HG03565 (cell line): ENCODE measurements around the gene ALDH4A1.
A peak's percentile ranks its signal among the peaks of the same experiment; 100 is the strongest.

Experiments
- ATAC-seq: cut with Tn5 transposase; IDR thresholded peaks from one replicate; pipeline ENCODE4 v1.9.1; 2021; ENCODE audit warnings: mild to moderate bottlenecking, moderate library complexity; ENCODE audit not compliant: unreplicated experiment

The ALDH4A1 gene

DNA sequence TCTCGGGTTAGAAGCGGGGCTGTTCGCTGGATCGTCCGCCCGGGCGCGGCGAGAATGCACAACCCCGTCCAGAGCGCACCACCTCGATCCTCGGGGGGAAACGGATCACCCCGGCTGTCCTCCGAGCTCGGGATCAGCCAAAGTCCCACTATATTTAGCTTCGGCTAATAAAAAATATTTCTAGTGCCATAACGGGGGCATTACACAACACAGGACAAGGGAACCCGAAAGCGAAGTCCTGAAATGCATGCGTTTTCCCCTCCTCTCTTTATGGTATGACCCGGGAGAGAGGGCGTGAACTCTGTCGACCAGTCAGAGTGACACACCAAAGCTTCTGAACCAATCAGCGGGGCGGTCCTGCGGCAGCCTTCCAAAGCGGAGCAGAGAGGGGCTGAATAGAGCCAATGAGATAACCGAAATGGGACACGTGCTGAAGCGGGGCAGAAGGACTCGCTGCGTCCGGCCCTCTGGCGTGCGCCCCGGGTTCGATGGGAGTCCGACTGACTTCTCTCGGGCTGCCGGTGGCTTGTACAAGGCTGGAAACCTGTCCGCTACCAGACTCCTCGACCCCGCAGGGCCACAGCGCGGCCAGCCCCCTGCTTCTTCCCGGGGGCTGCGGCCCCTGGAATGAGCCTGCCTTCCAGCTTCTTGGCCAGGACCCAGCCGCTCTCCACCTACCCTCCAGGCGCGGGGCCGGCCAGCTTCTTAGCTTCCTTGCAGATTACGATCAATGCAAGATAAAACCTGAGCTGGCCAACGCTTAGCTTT, at the start of gene ALDH4A1:
Gene ALDH4A1, minus strand, starts transcription at position 33 of the 768 bp plus-strand sequence. Its CDS starts 32 bp downstream, at position 1.
- ATAC-seq = peak; percentile 93

DNA sequence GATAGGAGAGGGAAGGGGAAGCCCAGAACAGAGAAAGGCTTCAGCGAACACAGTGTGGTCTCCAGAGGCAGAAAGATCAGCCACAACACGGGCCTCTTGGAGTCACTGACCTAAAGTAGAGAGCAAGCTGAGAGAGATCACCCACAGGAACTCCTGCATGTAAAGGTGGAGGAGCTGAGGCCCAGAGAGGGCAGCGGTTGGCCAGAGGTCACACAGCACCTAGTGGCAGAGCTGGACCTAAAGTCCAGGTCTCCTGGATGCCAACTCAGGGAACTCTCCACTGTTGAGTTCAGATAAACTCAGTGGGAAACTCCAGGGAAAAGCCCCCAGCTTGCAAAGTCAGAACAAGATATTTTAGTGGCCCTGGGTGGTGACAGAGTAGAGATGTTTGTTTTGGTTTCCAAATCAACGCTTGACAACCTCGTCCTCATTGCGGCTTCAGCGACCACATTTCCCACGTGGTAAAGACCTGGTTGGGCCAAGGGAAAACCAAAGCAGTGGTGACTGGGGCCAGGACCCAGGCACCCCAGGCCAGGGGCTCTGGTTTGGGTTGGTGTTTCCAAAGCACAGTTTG, 49.5 kb upstream of the ALDH4A1 start:
- peak; percentile 29 for ATAC-seq

DNA sequence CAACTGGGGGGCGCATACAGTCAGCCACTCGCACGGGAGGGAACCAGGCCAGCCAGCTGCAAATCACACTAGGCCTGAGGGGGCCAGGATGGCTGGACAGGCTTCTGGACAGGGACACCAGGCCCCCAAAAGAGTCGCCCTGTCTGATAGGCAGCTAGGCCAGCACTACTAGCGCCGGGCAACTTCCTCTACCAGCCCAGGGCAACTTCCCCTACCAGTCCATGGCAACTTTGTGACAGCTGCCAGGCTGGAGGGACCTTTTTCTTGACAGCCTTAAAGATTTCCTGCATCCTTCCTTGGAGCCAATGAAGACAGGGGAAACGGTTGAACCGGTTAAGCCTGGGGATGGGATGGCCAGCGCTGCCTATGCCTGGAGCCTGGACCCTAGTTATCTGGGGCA, 49.1 kb upstream of the ALDH4A1 start:
- no peak for ATAC-seq

DNA sequence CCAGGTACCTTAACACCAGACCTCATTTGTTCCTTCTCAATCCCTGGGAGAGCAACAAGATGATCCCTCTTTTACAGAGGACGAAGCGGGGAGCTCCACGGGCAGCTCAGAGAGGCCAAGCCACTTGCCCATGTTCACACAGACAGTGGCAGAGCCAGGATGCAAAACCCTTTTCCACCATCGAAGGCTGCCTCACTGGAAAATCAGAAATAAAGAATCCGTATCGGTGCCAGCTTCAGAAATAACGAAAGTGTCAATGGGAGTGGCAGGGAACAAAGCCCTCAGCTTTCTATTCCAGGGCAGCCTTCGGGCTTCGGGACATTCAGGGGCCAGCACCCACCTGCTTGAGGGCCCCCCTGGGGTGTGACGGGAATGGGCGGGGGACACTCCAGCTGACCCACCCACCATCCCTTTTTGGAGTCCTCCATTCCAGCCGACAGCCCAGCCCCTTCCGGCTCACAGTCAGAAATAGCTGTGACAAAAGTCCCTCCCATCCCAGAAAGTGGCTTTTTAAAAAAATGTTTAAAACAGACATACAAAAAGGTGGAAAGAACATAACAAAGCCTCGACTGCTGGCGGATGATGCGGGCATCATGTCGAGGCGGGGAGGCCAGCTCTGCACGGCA, 48.2 kb upstream of the ALDH4A1 start:
- no peak for ATAC-seq

DNA sequence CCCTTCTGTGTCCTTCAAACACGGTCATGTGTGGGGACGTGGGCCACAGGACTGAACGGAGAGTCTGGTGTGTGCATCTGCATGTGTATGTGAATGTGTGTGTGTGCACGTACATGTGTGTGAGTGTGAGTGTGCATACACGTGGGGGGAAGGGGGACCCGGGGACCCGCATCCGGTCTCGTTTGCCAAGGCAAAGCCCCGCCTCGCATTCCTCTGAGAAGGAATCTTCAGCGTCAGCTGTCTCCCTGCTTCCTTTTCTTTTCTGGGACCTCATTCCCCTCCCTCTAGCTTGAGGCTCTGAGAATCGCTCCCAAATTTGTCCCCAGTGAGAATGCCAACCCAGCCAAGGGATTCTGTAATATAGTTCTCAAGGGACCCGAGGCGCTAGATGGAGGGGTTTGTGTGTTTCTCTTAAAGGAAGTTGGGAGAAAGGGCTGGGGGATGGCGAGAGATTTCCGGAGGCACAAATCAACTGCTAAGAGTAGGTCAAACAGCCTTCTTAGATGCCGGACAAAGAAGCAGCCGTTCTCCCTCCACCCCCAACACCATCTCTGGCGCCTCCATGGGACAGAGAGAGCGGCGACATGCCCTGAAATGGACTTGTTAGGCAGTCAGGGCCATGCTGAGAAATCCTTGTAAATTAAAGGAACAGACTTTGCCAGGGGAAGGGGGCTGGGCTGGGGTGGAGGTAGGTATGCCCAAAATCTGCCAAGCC, 47.5 kb upstream of the ALDH4A1 start:
- ATAC-seq = no peak

- no peak for ATAC-seq
These were observed 46.7 kb upstream of the ALDH4A1 start for GRCh38 chr1:18948913-18949685.

GRCh38 chr1:18948048-18948912, 45.9 kb upstream of the ALDH4A1 start:
- no peak for ATAC-seq

DNA sequence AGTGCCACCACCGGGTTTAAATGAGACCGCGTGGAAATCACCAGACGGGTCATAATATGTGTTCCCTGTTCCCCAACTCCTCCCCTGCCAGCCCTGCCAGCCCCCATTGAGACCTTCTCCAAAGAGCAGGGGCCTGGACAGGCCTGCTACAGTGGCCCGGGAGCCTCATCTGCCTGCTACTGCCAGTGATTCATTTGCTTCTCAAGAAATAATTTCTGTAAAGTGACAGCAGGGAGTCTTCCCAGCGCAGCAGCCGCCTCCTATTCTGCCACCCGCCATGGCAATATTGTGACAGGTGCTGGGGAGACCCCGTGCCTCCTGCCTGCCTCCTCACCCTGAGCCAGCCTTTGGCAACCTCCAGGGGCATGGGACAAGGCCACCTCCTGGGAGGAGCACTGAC, 45.2 kb upstream of the ALDH4A1 start:
- no peak for ATAC-seq

DNA sequence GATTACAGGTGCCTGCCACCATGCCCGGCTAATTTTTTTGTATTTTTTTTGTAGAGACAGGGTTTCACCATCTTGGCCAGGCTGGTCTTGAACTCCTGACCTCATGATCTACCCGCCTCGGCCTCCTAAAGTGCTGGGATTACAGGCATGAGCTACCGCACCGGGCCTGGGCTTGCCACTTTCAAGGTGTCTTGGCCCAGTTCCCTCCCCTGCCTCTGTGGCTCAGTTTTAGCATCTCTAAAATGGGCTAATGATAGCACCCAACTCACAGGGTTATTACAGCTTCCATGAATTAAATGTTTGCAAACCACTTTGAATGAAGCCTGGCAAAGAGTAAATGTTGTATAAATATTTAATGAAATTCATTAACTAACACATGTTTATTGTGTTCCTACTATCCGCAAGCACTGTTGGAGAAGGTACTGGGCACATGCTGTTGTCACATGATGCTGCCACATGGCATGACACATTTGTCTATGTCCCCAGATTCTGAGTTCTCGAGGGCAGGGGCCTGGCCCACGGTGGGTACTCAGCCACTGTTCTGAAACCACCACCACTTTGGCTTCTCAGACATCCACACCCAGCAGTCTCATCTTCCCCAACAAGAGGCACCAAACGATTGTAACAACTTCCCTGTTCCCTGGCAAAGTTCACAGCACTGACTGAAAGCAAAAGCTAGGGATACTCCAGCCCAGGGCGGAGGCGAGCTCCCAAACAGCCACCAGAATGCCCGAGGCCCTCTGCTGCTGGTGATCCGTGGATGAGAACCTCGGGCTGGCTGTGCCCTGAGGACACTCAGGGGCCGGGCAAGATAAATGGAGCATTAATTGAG, 44.4 kb upstream of the ALDH4A1 start:
- ATAC-seq = no peak

DNA sequence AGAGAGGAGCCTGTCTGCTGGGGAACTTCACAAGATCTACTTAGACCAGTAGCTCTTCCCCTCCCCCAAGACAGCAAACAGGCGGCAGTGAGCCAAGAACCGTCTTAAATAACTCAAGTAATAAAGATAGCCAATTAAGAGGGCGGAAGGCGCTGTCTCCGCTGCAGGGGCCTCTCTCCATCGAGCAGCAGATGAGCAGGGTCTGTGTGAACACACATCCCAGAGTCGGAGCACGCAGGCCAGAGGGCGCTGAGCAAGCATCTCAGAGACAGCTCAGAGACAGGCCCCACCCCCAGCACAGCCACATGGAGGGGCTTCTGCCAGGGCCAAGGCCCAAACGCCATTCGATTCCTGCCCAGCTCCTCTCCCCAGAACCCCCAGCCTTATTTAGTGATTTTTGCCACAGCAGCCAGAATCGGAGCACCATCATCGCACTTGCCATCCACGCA, 43.1 kb upstream of the ALDH4A1 start:
- ATAC-seq = no peak

GRCh38 chr1:18944810-18945209, 42.5 kb upstream of the ALDH4A1 start:
- ATAC-seq = no peak

- ATAC-seq = no peak
These were observed 41.7 kb upstream of the ALDH4A1 start for GRCh38 chr1:18943914-18944572.

- ATAC-seq = no peak
These were observed 40.8 kb upstream of the ALDH4A1 start for GRCh38 chr1:18943162-18943561.

GRCh38 chr1:18942340-18942739, 40.0 kb upstream of the ALDH4A1 start:
- no peak for ATAC-seq

DNA sequence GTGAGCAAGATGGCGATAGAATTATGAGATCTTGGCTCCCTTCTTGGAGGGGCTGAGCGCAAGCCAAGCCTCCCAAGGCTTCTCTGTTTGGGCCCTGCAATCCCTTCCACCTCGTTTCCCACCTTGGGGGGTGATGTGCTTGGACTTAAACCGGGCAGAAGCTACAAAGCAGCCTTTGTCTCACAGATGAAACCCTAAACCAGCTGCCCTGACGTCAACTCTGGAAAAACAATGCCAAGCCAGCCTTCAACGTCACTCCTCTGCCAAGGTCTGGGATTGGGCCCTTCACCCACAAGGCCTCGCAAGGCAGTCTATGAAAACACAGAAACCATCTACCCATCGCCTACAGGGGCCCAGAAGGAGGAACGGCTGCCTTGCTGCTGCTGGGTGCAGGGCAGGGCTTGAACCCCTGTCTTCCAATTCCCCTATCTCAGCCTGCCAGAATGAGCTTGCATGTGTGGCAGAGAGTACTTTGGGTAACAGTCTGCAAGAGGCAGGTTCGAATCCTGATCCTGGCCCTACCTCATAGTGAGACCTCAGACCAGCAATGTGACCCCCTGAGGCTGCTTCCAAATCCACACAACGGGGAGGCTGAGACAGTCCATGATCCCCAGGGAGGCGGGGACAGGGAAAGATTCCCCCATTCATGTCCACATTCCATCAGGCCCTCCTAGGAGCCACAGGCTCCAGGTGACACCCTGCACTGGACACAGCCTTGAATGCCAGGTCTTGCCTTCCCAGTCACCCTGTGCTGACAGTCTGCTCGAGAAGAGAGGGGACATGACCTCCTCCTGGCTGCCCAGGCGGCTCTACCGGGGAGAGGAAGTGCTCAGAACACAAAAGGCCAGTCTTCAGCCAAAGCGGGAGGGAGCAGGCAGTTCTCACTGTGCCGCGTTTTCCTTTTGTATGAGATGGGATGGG, 39.1 kb upstream of the ALDH4A1 start:
- no peak for ATAC-seq

DNA sequence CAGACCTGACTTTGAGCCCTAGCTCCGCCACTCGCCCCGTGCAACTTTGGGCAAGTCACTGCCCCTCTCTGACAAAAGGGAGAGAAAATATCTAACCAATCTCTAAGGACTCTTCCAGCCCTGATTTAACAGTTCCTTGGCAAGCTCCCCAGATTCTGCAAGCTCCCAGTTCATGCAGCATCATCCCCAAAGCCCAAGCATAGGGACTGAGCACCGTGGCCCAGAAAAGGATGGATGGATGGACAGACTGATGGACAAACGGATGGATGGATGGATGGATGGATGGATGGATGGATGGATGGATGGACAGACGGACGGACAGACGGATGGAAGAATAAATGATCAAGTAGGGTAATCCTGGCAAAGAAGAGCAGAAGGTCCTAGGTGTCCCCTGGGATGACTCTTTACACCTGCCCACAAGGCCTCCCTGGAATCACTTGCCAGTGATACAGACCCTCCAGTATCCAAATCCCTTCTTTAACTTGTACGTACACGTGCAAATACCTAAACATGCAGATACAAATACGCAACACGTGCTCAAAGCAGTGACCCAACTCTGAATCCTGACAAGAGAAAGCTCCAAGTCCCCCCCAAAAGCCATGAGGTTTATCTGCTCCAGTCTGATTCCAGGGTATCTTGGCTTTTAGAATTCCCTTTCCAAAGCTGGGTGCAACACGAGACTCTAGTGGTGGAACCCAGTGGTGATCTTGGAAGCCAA, 38.1 kb upstream of the ALDH4A1 start:
- ATAC-seq = no peak
